Lung (tissue), 12 donors: ENCODE results near the gene GSAP. TPM values are rescaled to one million over a fixed set of nuclear protein-coding genes. Genes with fewer than 3 reads are reported as not detected.

ENCODE experiments used
- ATAC-seq: fragments of 200-7000 bp; cut with Tn5 transposase; one replicate; pipeline ENCODE4 v1.9.1; 2020; ENCODE audit warnings: moderate number of reproducible peaks; ENCODE audit not compliant: insufficient read depth, low FRiP score
- DNase-seq, 3 donors: peaks; one replicate each; pipeline ENCODE4 v3.0.0-alpha.2; 2013 to 2017
- H3K27ac ChIP-seq, 2 donors: one replicate each; pipeline ENCODE4 v1.5.1; 2013; ENCODE audit warnings: mild to moderate bottlenecking in 2 of 2, moderate library complexity in 2 of 2, control low read depth in 1 of 2, inconsistent platforms in 1 of 2, low read depth in 1 of 2, low read length in 1 of 2
- H3K27me3 ChIP-seq, 3 donors: one replicate each; pipeline ENCODE4 v1.5.1; 2013; ENCODE audit warnings: low read length in 2 of 3; ENCODE audit not compliant: control insufficient read depth in 3 of 3, insufficient read depth in 3 of 3
- H3K36me3 ChIP-seq, 4 donors: one replicate each; pipeline ENCODE4 v1.5.1; 2013; ENCODE audit warnings: low read length in 4 of 4, mild to moderate bottlenecking in 1 of 4, moderate library complexity in 1 of 4; ENCODE audit not compliant: control insufficient read depth in 4 of 4, insufficient read depth in 4 of 4
- H3K4me1 ChIP-seq, 5 donors: one replicate each; pipeline ENCODE4 v1.5.1; 2013; ENCODE audit warnings: low read length in 5 of 5, mild to moderate bottlenecking in 2 of 5, moderate library complexity in 1 of 5; ENCODE audit not compliant: control insufficient read depth in 5 of 5, insufficient read depth in 5 of 5
- H3K4me3 ChIP-seq: one replicate; pipeline ENCODE4 v1.5.1; 2013; ENCODE audit warnings: mild to moderate bottlenecking, control low read depth, moderate library complexity
- H3K9ac ChIP-seq, 2 donors: one replicate each; pipeline ENCODE4 v1.5.1; 2013; ENCODE audit warnings: low read length in 2 of 2, control low read depth in 1 of 2; ENCODE audit not compliant: insufficient read depth in 1 of 2
- H3K9me3 ChIP-seq, 4 donors: one replicate each; pipeline ENCODE4 v1.5.1; 2013; ENCODE audit warnings: low read length in 3 of 4, mild to moderate bottlenecking in 1 of 4, moderate library complexity in 1 of 4; ENCODE audit not compliant: control insufficient read depth in 4 of 4, insufficient read depth in 3 of 4
- CTCF ChIP-seq: IDR thresholded peaks from 2 replicates; pipeline ENCODE4 v1.5.1; 2012; ENCODE audit warnings: mild to moderate bottlenecking; ENCODE audit errors: control extremely low read depth, extremely low read depth
- WGBS, 2 donors: extraction: QIAGEN DNeasy Blood & Tissue Kit; methylation state at CpG; one replicate each; pipeline ENCODE4 v1.1.7; 2013; 5-methylcytosine and 5-hydroxymethylcytosine counted together
- polyA plus RNA-seq, 2 donors: library from polyadenylated mRNA; stranded (reverse); fragments of 200-250 nt; gene quantifications; one replicate each; pipeline ENCODE4 v1.2.1, GENCODE V29; 2013
- total RNA-seq, 2 donors: library from RNA; depleted of rRNA in 1 of 2; stranded (reverse); fragments of >200 nt in 1 of 2; gene quantifications; one replicate each; pipeline ENCODE4 v1.2.1, GENCODE V29; 2014 to 2021
- donor health status: control.
- donor health status: control.
- donor health status: Bipolar disorder and iron deficiency.
- donor health status: healthy.
- donor health status: DM: yes; HTN: yes; CAD: no.

Gene GSAP
- total and polyA plus RNA-seq, 4 donors: 26.4 to 99.3 (median 57.4) TPM

GRCh38 chr7:77313085-77313484 lies 103.1 kb downstream of the GSAP start:
- DNase-seq (no peak), ATAC-seq (no peak)
- no peak overlapping the region for H3K4me3 ChIP-seq
- no peak overlapping the region for H3K9ac ChIP-seq
- no peaks in the 10 kb centered on the region for H3K27me3 ChIP-seq
- H3K27ac ChIP-seq: no peak overlapping the region
- peaks cover 0 to 19% (median 0%) of the 10 kb centered on the region in 4 donors for H3K36me3 ChIP-seq
- 49 to 79% methylated on average over 2 of the region's 2 CpGs for WGBS, 2 donors
- peaks cover 0 to 3% (median 0%) of the 10 kb centered on the region in 4 donors for H3K9me3 ChIP-seq
- no peak for TF ChIP-seq CTCF
- peaks cover 0 to 2% (median 0%) of the 10 kb centered on the region in 5 donors for H3K4me1 ChIP-seq

GRCh38 chr7:77310982-77311381 lies 105.2 kb downstream of the GSAP start:
- TF ChIP-seq CTCF: no peak
- DNase-seq (no peak), ATAC-seq (no peak)
- H3K27ac ChIP-seq: no peak overlapping the region
- WGBS, 2 donors: 95 to 98% methylated on average over 5 of the region's 5 CpGs
- peaks cover 0 to 2% (median 0%) of the 10 kb centered on the region in 5 donors for H3K4me1 ChIP-seq
- no peaks in the 10 kb centered on the region for H3K27me3 ChIP-seq
- no peak overlapping the region for H3K9ac ChIP-seq
- H3K36me3 ChIP-seq: peaks cover 0 to 17% (median 0%) of the 10 kb centered on the region in 4 donors
- H3K9me3 ChIP-seq: peaks cover 0 to 6% (median 0%) of the 10 kb centered on the region in 4 donors
- no peak overlapping the region for H3K4me3 ChIP-seq

- H3K27me3 ChIP-seq: no peaks in the 10 kb centered on the region
- WGBS, 2 donors: 70 to 84% methylated on average over 1 of the region's 1 CpG
- H3K36me3 ChIP-seq: peaks cover 0 to 17% (median 0%) of the 10 kb centered on the region in 4 donors
- no peak overlapping the region for H3K4me3 ChIP-seq
- ATAC-seq (no peak), DNase-seq (no peak)
- peaks cover 0 to 8% (median 0%) of the 10 kb centered on the region in 4 donors for H3K9me3 ChIP-seq
- H3K27ac ChIP-seq: no peak overlapping the region
- peaks cover 0 to 2% (median 0%) of the 10 kb centered on the region in 5 donors for H3K4me1 ChIP-seq
- TF ChIP-seq CTCF: no peak
- no peak overlapping the region for H3K9ac ChIP-seq
Measured at GRCh38 chr7:77309714-77310220, 106.4 kb downstream of the GSAP start.

- no peak for DNase-seq
- Histone ChIP-seq H3K4me3 (no peak overlapping the region), H3K27ac (no peak overlapping the region), H3K27me3 (no peaks in the 10 kb centered on the region), H3K9ac (no peak overlapping the region), H3K36me3 (peaks cover 0 to 10% (median 0%) of the 10 kb centered on the region in 4 donors), H3K4me1 (peaks cover 0 to 2% (median 0%) of the 10 kb centered on the region in 5 donors), H3K9me3 (peaks cover 0 to 8% (median 0%) of the 10 kb centered on the region in 4 donors)
- no peak for TF ChIP-seq CTCF
- WGBS, 2 donors: 90% methylated on average over 4 of the region's 4 CpGs
- ATAC-seq: no peak
Measured at GRCh38 chr7:77308792-77309191, 107.4 kb downstream of the GSAP start.
